Skin of body (tissue), 2 donors: ENCODE data around the gene MGMT. TPM values are rescaled to one million over a fixed set of nuclear protein-coding genes. Genes with fewer than 3 reads are reported as not detected.

Experiments used
- DNase-seq: peaks from one replicate; lab custom pipeline; 2025; lab: John Stamatoyannopoulos, UW
- total RNA-seq: library from RNA; depleted of rRNA; stranded (reverse); fragments of >200 nt; gene quantifications from one replicate; pipeline ENCODE4 v1.2.3, GENCODE V29; 2014

The MGMT gene
- total RNA-seq, 1 donor from 2014 or later, result 25.4 TPM

DNA sequence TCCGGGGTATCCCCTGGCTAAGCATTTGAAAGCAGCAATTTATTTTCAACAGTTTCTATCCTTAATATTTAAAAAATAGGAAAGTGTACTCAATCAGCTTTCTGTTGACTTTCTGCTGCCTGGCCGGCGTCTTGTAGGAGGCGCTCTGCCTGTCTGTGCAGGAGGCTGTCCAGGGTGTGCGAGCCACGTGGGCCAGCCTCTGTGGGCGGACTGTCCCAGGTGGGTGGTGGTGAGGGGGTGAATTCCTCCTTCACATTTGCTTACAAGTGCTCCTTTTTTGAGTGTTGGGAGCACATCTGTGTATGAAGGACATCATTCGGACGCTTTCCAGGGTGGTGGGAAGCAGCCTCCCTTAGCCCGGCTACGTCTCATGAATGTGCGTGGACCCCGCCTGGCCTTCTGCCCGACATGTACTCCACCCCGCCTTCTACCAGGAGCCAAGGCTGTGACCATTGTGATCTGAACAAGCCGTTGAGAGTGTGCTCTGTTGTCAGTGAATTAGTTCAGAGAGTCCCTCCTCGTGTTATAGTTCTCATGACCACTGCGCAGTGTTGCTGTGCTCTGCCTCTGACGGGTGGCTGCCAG, 114.9 kb downstream of the MGMT start:
- DNase-seq, result no peak

DNA sequence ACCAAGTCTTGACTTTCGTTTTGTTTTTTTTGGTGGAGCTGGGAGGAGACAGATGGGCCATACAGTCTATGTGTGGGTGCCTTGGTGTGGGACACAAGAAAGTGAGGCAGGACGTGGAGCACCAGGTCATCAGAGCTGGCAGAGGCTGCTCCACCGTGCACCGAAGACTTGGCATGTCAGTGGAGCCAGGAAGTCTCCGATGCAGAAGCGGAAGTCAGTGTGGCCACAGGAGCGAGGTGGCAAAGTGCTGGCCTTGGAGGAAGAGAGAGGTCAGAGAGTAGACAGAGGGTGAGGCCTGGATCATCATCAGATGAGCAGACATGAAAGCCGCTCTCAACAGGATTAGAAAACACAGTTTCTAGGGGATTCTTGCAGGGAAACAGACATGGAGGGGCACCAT, 116.8 kb downstream of the MGMT start:
- DNase-seq, result no peak

DNA sequence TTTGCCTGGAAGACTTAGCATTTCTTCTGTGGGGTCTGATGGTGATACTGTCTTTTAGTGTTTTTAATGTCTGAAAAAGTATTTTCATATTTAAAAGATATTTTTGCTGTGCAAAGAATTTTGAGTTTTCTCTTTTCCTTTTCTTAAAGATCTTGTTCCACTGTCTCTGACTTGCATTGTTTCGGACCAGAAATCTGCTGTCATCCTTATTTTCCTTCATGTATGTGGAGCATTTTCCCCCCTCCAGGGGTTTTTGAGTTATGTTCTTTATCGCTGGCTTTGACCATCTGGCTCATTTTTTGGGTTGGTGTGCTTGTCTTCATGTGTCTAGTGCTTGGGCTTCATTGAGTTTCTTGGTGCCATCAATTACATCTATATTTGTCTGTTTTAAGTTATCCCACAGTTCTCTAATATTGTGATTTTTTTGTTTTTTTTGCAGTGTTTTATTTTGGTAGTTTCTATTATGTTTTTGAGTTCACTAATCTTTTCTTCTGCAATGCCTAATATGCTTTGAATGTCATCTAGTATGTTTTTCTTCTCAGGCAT, 119.9 kb downstream of the MGMT start:
- DNase-seq, result no peak

DNA sequence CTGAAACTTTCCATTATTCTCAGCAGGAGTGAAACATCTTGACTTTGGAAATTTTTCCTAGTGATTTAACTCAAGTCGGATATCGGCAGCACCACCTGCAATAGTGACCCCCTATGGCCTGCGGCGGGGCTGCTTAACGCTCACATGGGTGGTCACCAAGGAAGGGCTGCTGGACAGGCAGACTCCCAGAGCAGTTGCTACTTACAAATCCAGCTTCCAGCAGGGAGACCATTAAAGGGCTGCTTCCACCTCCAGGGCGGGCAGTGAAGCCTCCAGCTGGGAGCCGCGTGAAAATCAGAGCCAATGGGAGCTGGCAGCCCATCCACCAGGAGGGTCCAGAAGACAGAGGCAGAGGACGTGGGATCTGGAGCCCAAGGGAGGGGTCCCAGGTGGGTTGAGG, 122.5 kb downstream of the MGMT start:
- no peak for DNase-seq

DNA sequence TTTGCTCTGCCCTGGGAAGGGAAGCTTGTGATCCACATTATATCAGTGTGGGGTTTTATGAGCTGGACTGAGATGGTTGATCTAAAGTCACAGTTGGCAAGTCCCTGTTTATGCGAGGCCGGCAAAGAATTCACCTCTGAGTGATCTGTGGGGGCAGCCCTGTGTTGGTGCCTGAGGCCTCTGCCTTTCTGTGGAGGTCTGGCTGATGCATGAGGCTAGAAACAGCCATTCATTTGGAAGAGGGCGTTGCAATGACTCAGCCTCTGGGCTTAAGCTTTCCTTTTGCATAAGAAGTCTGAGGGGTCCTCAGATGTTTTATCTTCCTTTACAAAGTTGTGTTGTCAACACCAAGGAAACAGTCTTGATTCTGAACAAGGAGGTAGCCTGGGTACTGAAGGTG, 126.9 kb downstream of the MGMT start:
- DNase-seq, result no peak

DNA sequence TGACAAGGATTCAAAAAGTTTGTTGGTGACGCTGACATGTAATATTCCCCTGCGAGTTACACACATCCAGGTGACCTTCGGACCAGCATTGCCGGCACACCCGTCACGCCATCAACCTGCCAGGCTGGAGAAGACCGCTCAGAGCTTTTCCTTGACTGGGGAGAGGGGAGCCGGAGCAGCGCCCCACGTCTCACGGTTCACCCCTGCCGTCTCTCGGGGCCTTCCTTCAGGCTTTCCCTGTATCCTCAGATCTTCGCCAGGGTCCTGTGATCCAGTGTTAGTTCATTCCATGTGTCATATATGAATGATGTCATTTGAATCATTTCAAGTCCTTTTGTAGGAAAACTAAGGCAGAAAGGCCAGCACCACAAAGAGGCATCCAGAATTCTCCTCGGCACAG, 127.8 kb downstream of the MGMT start:
- no peak for DNase-seq

DNA sequence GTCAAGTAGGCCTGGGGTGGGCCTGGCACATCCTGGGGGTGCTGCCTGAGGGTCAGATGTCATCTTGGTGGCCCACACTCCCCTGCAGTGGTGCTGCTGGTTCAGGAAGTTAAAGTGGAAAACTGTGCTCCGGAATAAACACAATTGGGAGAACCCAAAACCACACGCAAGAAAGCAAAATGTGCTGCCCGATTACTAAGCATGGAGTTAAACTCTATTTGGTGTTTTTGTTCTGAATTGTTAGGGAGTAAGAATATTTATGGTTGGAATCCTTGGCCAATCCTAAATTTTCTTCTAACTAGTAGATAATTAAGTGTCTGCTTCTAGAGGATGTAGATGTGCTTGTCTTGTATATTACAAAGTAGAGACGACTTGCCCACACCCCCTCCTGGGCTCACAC, 131.4 kb downstream of the MGMT start:
- DNase-seq, result no peak

DNA sequence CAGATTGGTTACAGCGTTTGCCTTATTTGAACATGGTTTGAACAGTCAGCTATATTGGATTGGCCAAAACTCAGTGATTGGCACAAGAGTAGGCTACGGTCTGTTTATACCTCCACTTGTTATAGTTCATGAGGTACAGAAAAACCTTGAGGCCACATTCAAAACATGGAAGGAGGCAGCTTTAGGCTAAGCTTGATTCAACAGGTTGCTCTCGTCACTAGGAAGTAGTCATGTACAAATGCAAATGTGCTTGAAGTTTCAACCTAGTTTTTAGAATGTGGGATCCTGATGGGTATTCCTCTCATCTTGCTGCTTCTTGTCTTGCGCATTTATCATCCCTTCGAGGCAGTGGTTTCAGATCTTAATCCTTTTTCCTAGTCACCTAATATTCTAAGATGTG, 132.1 kb downstream of the MGMT start:
- no peak for DNase-seq

DNA sequence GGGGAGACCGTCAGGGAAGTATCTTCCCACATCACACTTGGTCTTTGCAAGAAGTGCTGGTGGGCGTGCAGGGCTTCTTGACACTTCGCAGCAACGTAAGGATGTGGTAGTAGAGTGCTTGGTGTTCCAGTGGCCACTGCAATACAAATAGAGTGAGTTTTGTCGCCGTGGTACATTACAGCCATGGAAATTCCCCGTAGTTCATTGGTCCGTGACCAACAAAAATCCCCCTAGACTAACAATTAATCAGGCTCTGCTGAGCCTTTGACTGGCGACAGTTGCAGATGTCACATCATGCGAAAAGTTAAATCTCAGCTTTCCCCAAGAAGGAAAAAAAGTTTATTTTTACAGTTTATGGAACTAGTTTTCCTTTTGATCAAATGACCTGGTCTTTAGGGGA, 134.7 kb downstream of the MGMT start:
- no peak for DNase-seq

DNA sequence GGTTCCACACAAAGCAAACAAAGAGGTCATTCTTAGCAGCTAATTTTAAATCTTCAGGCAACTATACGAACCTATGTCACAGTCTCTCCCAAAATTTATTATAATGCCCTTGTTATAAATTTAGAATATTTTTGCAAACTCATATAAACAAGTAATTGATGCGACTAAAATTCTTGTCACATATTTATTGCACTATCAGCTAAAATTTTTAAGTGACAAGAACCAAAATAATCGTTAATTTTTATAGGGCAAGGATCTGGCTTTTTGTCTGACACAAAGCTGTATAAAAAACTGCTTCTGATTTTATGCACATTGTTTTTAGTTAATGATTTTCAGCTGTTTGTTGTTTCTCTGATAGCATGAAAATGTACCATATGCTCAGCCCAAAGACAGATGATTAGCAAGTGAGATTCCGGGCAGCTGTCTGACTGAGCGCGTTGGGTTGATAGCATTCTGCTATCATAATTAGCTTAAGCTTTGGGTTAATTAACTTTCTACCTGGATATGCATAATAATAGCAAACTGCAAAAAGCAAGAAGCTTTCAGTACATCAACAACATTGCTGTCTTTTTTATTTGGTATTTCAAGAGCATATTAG, 136.0 kb downstream of the MGMT start:
- peak; percentile 38 for DNase-seq

DNA sequence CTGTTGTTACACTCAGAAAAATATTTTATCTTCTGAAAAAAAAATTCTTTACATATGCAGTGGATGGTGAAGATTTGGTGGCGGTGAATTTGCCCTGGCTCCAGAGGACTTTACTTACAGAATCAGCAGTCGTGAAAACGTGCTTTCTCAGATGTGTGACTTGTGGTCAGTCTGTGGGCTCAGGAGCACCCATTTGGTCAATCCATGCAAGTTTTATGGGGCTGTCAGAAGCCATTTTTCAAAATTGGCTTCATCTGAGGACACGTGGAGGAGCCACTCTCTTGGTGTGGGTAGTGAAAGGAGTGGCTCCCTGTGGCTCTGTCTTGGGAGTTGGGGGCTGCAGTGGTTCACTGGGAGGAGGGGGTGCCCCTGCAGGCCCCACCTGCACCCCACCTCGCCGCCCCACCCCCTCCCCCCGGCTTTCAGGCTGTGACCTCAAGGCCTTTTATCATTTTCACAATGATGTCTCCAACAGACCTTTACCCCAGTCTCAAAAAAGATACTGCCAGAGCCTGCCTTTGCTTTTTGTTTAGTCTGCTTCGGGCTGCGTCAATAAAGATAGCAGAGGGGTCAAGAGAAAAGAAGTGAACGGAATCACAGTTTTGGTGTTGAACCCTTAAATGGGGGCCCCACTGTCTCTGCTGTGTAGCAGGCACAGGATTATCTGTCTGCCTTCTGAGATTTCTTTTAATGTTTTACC, 137.4 kb downstream of the MGMT start:
- no peak for DNase-seq

DNA sequence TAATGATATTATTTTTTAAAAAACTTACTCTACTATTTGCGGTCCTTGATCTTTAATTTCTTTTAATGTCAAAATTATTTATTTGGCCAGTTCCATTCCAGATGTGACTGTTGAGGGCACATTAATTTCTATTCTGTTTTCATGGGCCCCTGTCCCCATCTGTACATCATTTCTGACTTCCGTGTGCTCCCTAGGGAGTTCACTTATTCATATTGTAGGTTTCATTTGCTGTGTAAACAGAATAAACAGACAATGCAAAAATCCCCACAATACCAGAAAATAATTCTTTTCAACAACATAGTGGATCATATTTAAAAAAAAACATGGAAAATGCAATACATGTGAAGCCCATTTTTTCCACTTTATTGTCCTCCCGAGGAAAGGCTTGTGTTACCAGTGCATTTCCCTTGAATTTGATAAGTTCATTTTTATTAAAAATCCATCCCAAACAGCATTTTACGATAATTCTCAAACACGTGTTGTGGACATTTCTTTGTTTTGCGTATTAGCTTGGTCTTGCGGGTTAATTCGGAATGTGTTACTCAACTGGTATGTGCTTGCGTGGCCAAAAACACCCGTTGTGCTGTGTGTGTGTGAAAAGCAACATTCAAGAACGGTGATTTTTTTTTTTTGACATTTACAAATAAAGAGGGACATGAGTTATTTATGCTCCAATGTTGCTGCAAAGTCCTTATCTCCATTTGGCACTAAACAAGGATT, 138.4 kb downstream of the MGMT start:
- DNase-seq, result peak; percentile 4

DNA sequence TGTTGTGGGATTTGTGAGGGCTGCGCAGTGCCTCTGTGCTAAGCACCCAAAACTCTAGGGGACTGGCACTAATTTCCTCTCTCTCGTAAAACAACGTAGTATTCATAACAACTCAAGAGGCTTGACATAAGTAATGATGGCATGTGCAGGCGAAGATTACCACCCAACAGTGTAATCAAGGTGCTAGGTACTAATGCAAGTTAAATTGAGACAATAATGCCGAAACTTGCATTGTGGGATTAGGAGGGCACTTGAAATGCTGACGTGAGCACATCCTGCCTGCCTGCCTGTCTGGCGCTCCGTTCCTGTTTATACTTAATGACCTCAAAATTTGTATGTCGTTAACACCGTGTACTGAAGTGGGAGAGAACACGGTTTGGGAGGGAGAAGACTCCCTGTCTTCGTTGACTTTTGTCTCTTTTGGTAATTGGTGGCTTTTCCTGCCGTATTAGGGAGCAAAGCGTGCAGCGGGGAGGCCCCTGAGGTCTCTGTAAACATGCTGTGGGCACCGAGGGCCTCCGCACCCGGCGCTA, 139.0 kb downstream of the MGMT start:
- no peak for DNase-seq

DNA sequence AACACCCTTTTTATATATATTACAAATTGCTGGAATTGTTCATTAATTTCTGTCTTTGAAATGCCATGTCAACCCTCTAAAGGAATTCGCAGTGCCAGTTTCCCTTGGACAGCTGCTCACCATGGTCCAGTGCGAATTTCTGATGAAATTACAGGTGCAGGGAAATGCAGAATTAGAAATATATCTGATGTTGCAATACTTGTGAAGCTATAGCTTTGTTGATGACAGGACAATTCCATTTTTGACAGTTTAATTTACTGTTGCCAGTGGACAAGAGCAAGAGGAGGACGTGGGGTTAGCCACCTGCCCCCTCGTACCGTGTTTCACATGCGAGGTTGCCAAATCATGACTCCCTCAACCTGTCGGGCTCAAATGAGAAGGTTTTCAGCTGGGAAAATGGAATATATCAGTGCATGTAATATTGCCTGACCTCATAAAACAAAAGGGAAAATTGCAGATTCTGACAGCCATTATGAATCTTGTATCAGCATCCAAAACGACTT, 140.6 kb downstream of the MGMT start:
- DNase-seq, result no peak

DNA sequence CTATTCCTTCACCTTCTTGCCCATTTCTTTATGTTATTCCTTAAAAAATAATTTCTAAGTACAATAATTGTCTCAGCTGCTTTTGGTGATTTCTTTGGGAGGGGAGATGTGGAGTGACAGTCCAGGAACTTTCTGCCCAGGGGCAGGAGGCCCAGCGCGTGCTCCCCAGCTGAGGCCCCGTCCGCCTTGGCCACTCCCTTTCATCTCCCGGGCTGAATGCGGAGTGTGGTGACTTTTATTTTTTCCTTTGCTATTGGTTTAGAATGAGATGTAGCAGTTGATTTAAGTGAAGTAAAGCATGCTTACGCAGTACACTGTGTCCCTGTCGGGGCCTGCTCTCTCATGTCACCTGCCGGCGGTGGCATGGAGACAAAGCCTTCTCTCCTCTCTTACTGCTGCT, 141.6 kb downstream of the MGMT start:
- DNase-seq, result no peak

DNA sequence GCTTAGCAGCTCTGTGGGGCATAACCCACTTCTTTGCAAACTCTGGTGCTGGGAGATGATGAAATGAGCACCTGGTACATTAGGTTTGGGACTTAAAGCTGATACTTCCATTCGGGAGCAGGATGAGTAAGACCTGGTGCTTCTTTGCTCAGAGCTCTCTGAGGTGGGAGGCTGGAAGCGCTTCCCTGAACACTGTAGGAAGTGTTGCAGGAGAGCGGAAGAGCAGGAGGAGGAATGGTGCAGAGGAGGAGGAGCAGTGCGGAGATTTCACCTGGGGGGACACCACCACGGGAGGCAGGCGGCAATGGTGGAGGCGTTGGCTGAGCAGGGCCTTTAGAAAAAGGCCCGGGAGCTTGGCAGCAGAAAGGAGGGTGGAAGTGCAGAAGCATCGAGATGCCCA, 142.5 kb downstream of the MGMT start:
- DNase-seq, result no peak

DNA sequence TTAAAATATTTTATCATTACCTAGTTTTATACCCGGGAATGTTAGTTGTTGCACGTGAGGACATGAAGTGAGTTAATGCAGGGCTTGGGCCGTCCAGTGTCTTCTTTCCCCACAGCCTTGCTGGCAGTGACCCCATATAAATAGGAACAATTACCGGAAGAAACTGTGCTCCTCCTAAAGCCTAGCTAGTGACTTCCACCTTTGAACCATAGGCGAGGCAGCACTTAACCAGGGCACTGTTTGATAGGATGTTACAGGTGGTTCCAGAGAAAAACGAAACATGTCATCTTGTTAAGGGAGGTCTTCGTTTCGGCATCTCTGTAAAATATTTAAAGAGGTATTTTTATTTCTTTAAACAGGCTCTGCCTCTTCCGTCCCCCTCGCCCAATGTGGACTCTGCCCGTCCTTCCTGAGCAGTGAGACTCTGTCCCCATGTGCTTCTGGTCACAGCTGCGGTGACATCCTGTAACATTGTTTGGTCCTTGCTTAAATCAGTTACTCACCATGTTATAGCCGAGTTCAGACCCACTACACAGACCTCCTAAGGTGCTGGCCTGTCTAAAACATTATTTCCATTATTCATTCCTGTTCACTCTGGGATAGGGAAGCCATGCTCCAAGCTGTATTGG, 145.6 kb downstream of the MGMT start:
- no peak for DNase-seq

DNA sequence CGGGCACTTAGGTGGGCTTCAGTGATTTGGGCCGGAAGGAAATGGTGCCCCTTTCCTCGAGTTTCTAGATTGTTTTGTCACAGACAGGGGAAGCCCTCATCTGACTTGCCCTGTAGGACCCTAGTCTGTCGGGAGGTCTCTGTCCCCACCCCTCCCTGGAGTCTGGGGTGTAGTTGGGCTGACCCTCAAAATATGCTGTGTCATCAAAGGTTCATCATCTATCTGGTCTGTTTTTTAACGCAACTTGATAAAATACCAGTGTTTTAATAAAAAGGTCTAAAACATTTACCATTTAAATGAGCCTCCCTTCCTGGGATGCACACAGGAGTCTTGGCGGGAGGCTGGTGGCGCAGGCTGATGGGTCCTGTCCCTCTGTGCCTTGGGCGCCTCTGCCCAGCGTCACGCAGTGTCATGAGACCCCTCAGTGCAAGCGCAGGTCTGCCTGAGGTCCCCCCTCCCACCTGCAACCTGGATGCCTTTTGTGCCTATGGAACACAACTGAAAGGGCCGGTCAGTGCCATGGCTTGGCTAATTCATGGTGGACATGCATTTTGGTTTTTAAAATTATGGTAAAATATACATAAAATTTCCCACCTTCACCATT, 146.4 kb downstream of the MGMT start:
- DNase-seq, result no peak

DNA sequence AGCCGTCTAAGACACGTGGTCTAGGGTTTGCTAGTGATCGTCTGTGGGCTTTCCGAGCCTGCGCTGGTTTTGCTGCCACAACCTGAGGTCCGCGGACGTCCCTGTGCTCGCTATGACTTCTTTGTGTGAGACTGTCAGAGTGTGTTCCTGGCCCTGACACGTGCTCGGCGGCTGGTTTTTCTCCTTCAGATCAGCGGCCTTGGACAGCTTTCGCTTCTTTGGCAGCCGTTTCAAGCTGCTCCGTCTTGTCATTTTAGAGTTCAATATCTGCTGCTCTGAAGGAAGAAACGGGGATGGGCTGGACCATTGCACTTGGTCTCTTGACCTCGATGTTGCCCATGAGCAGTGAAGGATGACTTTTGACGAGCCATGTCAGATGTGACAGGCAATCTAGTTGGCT, 147.3 kb downstream of the MGMT start:
- DNase-seq, result no peak

DNA sequence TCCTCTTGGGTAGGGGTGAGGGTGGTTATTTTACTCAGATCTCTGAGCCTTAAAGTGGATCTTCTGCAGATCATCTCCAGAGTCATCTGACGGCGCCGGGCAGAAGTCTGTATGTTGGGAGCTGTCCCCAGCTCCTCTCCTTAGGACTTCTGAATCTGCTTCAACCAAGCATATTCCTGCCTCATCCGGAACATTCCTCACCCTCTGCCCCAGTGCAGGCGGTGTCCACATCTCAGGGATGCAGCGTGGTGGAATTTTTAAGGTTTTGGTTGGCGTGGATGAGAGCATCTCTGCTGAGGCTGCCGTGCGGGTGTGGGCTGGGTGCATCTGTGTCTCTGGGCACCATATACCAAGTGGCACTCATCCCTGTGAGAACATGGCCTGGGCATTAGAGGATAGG, 148.3 kb downstream of the MGMT start:
- DNase-seq, result no peak
